Activated CD4-positive, alpha-beta T cell treated with anti-CD3 and anti-CD28 coated beads, Interleukin-2, amount 50 U/mL, for 48 hours (primary cell): ENCODE measurements around the gene MOK.
"Not testable (repeated sequence)": the region's sequence is repeated elsewhere in the genome, so short reads cannot be mapped to it uniquely, and the experiment has no call there.

Experiments used
- DNase-seq, 2 experiments: peaks; one replicate each; pipeline ENCODE4 v3.0.0-alpha.2; 2020

MOK gene

GRCh38 chr14:102246071-102246470 is 58.9 kb downstream of the MOK start:
- DNase-seq, result no peak

GRCh38 chr14:102243795-102244194 is 61.2 kb downstream of the MOK start:
- DNase-seq, result not testable (repeated sequence)

GRCh38 chr14:102241147-102241546 is 63.8 kb downstream of the MOK start:
- no peak for DNase-seq

- not testable (repeated sequence) for DNase-seq
Measured at GRCh38 chr14:102240481-102240880, 64.5 kb downstream of the MOK start.

GRCh38 chr14:102239231-102239630 is 65.7 kb downstream of the MOK start:
- no peak for DNase-seq

- no peak for DNase-seq
Measured at GRCh38 chr14:102238766-102239165, 66.2 kb downstream of the MOK start.

- no peak for DNase-seq
Measured at GRCh38 chr14:102238131-102238530, 66.8 kb downstream of the MOK start.

- no peak for DNase-seq
Measured at GRCh38 chr14:102236026-102236425, 68.9 kb downstream of the MOK start.

- peak; percentile 83 to 89 for DNase-seq
Measured at GRCh38 chr14:102235275-102235897, 69.6 kb downstream of the MOK start.

GRCh38 chr14:102234331-102235264 is 70.4 kb downstream of the MOK start:
- DNase-seq, result no peak

GRCh38 chr14:102233081-102233480 is 71.9 kb downstream of the MOK start:
- no peak for DNase-seq

GRCh38 chr14:102232348-102232625 is 72.7 kb downstream of the MOK start:
- no peak for DNase-seq

GRCh38 chr14:102231476-102232347 is 73.3 kb downstream of the MOK start:
- no peak for DNase-seq

GRCh38 chr14:102230481-102231210 is 74.3 kb downstream of the MOK start:
- no peak for DNase-seq

- no peak for DNase-seq
Measured at GRCh38 chr14:102229739-102230092, 75.2 kb downstream of the MOK start.

- no peak for DNase-seq
Measured at GRCh38 chr14:102229071-102229738, 75.8 kb downstream of the MOK start.

- DNase-seq, result no peak
Measured at GRCh38 chr14:102227184-102227964, 77.6 kb downstream of the MOK start.

- DNase-seq, result no peak
Measured at GRCh38 chr14:102226356-102227125, 78.4 kb downstream of the MOK start.

GRCh38 chr14:102225936-102226335 is 79.0 kb downstream of the MOK start:
- DNase-seq, result no peak

- DNase-seq, result no peak
Measured at GRCh38 chr14:102225386-102225785, 79.6 kb downstream of the MOK start.

- no peak for DNase-seq
Measured at GRCh38 chr14:102223682-102224081, 81.3 kb downstream of the MOK start.
